ENCODE results near the gene PDCL3.

- TF ChIP-seq REST (IDR thresholded peaks at IDR 0.05; ENCODE audit: insufficient read depth in 1 of 2, low read depth in 2 of 2, low read length in 2 of 2) (no peak), POLR2AphosphoS5 (IDR thresholded peaks at IDR 0.05; ENCODE audit: low read depth, low read length) (no peak), TAF1 (IDR thresholded peaks at IDR 0.05; ENCODE audit: borderline replicate concordance, insufficient read depth, low read length) (no peak), SIN3A (IDR thresholded peaks at IDR 0.05; ENCODE audit: borderline replicate concordance, insufficient read depth, low read length) (no peak), FOXP2 (optimal IDR thresholded peaks at IDR 0.05; ENCODE audit: borderline replicate concordance, extremely low read depth, extremely low read length, insufficient read depth) (no peak)
Observed at GRCh38 chr2:100560216-100560830, 2.5 kb upstream of the PDCL3 start.

All from PFSK-1 (cell line).